IPS-18a (cell line): Measurements from ENCODE around the gene LEMD3.

Source experiments
- H3K27ac ChIP-seq: one replicate; pipeline ENCODE4 v1.5.1; 2013; ENCODE audit warnings: low read length
- H3K27me3 ChIP-seq: one replicate; pipeline ENCODE4 v1.6.1; 2013; ENCODE audit warnings: mild to moderate bottlenecking, low read length; ENCODE audit not compliant: control insufficient read depth, insufficient read depth
- H3K36me3 ChIP-seq: one replicate; pipeline ENCODE4 v1.6.1; 2013; ENCODE audit warnings: low read depth, low read length; ENCODE audit not compliant: control insufficient read depth
- H3K4me1 ChIP-seq: one replicate; pipeline ENCODE4 v1.6.1; 2013; ENCODE audit warnings: low read depth, low read length; ENCODE audit not compliant: control insufficient read depth
- H3K4me3 ChIP-seq: one replicate; pipeline ENCODE4 v1.5.1; 2013; ENCODE audit warnings: low read length
- H3K9ac ChIP-seq: one replicate; pipeline ENCODE4 v1.6.1; 2013; ENCODE audit warnings: mild to moderate bottlenecking, low read length, moderate library complexity
- H3K9me3 ChIP-seq: one replicate; pipeline ENCODE4 v1.6.1; 2013; ENCODE audit warnings: low read depth, low read length; ENCODE audit not compliant: control insufficient read depth

LEMD3 gene

DNA sequence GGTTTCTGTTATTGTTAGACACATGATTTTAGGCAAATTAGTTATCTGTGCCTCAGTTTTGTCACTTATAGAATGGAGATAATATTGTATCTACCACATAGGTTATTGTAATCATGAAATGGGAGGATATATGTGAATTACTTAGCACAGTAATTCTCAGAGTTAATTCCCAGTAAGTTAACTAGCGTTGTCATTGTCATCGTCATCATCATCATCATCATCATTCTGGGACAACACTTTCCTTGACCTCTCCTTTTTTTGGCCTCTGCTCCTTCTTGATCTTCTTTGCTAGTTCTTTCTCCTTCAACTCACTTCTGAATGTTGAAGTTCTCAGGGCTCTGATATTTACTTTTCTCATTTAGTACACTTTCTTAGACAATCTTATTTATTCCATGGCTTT is 122.9 kb downstream of the LEMD3 start:
- H3K36me3 ChIP-seq = no peaks in the 10 kb centered on the region
- no peak overlapping the region for H3K4me3 ChIP-seq
- H3K4me1 ChIP-seq = no peaks in the 10 kb centered on the region
- no peaks in the 10 kb centered on the region for H3K9me3 ChIP-seq
- no peak overlapping the region for H3K27ac ChIP-seq
- no peak overlapping the region for H3K9ac ChIP-seq
- no peaks in the 10 kb centered on the region for H3K27me3 ChIP-seq

- no peak overlapping the region for H3K4me3 ChIP-seq
- H3K4me1 ChIP-seq = no peaks in the 10 kb centered on the region
- H3K27me3 ChIP-seq = no peaks in the 10 kb centered on the region
- H3K9me3 ChIP-seq = no peaks in the 10 kb centered on the region
- no peak overlapping the region for H3K9ac ChIP-seq
- no peaks in the 10 kb centered on the region for H3K36me3 ChIP-seq
- H3K27ac ChIP-seq = no peak overlapping the region
Measured at GRCh38 chr12:65293735-65294134, 124.4 kb downstream of the LEMD3 start.

- H3K9me3 ChIP-seq = no peaks in the 10 kb centered on the region
- no peak overlapping the region for H3K27ac ChIP-seq
- H3K4me3 ChIP-seq = no peak overlapping the region
- no peaks in the 10 kb centered on the region for H3K4me1 ChIP-seq
- H3K27me3 ChIP-seq = no peaks in the 10 kb centered on the region
- no peaks in the 10 kb centered on the region for H3K36me3 ChIP-seq
- no peak overlapping the region for H3K9ac ChIP-seq
Measured at GRCh38 chr12:65294641-65295262, 125.4 kb downstream of the LEMD3 start.

DNA sequence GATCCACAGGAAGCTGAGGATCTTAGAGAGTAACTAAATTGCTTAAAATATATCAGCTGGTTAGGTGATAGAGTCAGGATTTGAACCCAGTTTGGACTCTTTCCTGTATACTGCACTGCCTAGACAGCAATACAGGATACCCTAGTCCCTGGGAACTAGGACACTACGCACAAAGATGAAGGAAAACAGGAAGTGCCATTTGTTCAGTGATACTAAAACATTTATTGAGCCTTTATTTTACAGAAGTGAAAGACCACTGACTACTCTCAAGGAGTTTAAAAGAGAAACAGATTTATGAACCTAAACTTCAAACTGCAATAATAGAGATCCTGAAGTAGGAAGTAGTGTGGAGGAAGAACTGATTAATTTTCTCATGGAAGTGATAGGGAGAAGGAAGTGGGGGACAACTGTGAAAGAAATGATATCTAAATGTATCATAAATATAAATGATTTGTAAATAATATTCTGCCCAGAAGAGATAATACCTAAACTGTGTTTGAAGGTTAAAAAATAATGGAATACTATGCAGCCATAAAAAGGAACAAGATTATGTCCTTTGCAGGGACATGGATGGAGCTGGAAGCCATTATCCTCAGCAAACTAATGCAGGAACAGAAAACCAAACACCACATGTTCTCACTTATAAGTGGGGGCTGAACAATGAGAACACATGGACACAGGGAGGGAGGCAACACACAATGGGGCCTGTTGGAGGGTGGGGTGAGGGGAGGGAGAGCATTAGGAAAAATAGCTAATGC is 127.3 kb downstream of the LEMD3 start:
- Histone ChIP-seq H3K36me3 (no peaks in the 10 kb centered on the region), H3K27ac (no peak overlapping the region), H3K27me3 (no peaks in the 10 kb centered on the region), H3K4me3 (no peak overlapping the region), H3K9me3 (no peaks in the 10 kb centered on the region), H3K9ac (no peak overlapping the region), H3K4me1 (no peaks in the 10 kb centered on the region)
